Endodermal cell (in vitro differentiated cells): Measurements from ENCODE around the gene MADCAM1. TPM values are rescaled to one million over a fixed set of nuclear protein-coding genes. Genes with fewer than 3 reads are reported as not detected.

Experiments used
- DNase-seq: peaks from one replicate; pipeline ENCODE4 v3.0.0-alpha.2; 2017
- H3K27ac ChIP-seq: 2 replicates; pipeline ENCODE4 v1.5.1; 2013; ENCODE audit warnings: mild to moderate bottlenecking, low read depth, low read length, moderate library complexity
- H3K27me3 ChIP-seq: 2 replicates; pipeline ENCODE4 v1.6.1; 2013; ENCODE audit warnings: mild to moderate bottlenecking, low read length, moderate library complexity; ENCODE audit not compliant: insufficient read depth, control insufficient read depth, poor library complexity, severe bottlenecking
- H3K36me3 ChIP-seq: 2 replicates; pipeline ENCODE4 v1.7.0; 2013; ENCODE audit warnings: mild to moderate bottlenecking, low read length, moderate library complexity; ENCODE audit not compliant: control insufficient read depth, insufficient read depth
- H3K4me1 ChIP-seq: one replicate; pipeline ENCODE4 v1.7.0; 2013; ENCODE audit warnings: low read length; ENCODE audit not compliant: control insufficient read depth, insufficient read depth
- H3K4me3 ChIP-seq: 2 replicates; pipeline ENCODE4 v1.5.1; 2013; ENCODE audit warnings: mild to moderate bottlenecking, low read length, moderate library complexity
- H3K9ac ChIP-seq: 2 replicates; pipeline ENCODE4 v1.6.1; 2013; ENCODE audit warnings: mild to moderate bottlenecking, low read length, moderate library complexity; ENCODE audit not compliant: poor library complexity, severe bottlenecking; ENCODE audit errors: extremely low read depth
- H3K9me3 ChIP-seq: 2 replicates; pipeline ENCODE4 v1.6.1; 2013; ENCODE audit warnings: mild to moderate bottlenecking, low read length, moderate library complexity; ENCODE audit not compliant: control insufficient read depth
- H3K27ac Mint-ChIP-seq: 2 replicates; pipeline ENCODE4 v1.8.0; 2020; ENCODE audit warnings: mixed read lengths
- H3K27me3 Mint-ChIP-seq: 2 replicates; pipeline ENCODE4 v1.8.0; 2021; ENCODE audit warnings: mild to moderate bottlenecking, mixed read lengths; ENCODE audit not compliant: insufficient read depth
- H3K36me3 Mint-ChIP-seq: 2 replicates; pipeline ENCODE4 v1.8.0; 2020; ENCODE audit warnings: low read depth, mixed read lengths
- H3K4me1 Mint-ChIP-seq: 2 replicates; pipeline ENCODE4 v1.8.0; 2020; ENCODE audit warnings: mixed read lengths
- H3K4me3 Mint-ChIP-seq: 2 replicates; pipeline ENCODE4 v1.8.0; 2020; ENCODE audit warnings: mild to moderate bottlenecking, moderate library complexity, mixed read lengths
- H3K9me3 Mint-ChIP-seq: 2 replicates; pipeline ENCODE4 v1.8.0; 2020; ENCODE audit warnings: mild to moderate bottlenecking, mixed read lengths
- CTCF ChIP-seq: fragments of 200-600 bp; sonication (generic); conservative IDR thresholded peaks from 2 replicates; pipeline ENCODE4 v1.5.0; 2021; ENCODE audit warnings: antibody characterized with exemption, mild to moderate bottlenecking
- WGBS, 2 experiments: methylation state at CpG; one replicate each; pipeline versions ENCODE4 v1.1.5 to v1.1.7; 2013; ENCODE audit warnings: missing lambda C conversion rate in 2 of 2, mixed read lengths in 1 of 2; ENCODE audit not compliant: insufficient coverage in 1 of 2, insufficient read length in 1 of 2; 5-methylcytosine and 5-hydroxymethylcytosine counted together
- total RNA-seq, 2 donors: library from RNA; stranded (reverse); fragmentation: NEBNext Ultra II Directional in 1 of 2; extraction: Animal tissue kit (Norgen Biotek cat#: 25700) in 1 of 2; gene quantifications; 2 replicates in 1 of 2; 3 replicates in 1 of 2; pipeline ENCODE4 v1.2.1, GENCODE V29; 2021

Gene MADCAM1
- total RNA-seq, 2 donors from 2014 or later: 0.46 to 1.5 TPM

GRCh38 chr19:539429-540030, 43.2 kb downstream of the MADCAM1 start:
- no peak overlapping the region for H3K9ac ChIP-seq
- no peaks in the 10 kb centered on the region for H3K27me3 ChIP-seq
- H3K9me3 ChIP-seq: no peaks in the 10 kb centered on the region
- H3K4me3 ChIP-seq: no peak overlapping the region
- Mint-ChIP-seq H3K4me1 (no peaks in the 10 kb centered on the region), H3K27ac (no peak overlapping the region), H3K9me3 (no peaks in the 10 kb centered on the region), H3K27me3 (no peaks in the 10 kb centered on the region), H3K4me3 (no peak overlapping the region), H3K36me3 (peaks cover 21% of the 10 kb centered on the region)
- DNase-seq: no peak
- no peak overlapping the region for H3K27ac ChIP-seq
- no peak for TF ChIP-seq CTCF
- H3K36me3 ChIP-seq: peaks cover 24% of the 10 kb centered on the region
- WGBS, 2 experiments: 91 to 92% methylated on average over 16 to 30 of the region's 30 CpGs
- H3K4me1 ChIP-seq: no peaks in the 10 kb centered on the region

- H3K9me3 Mint-ChIP-seq: no peaks in the 10 kb centered on the region
- no peak overlapping the region for H3K27ac Mint-ChIP-seq
- H3K4me1 ChIP-seq: no peaks in the 10 kb centered on the region
Measured at GRCh38 chr19:540867-541637, 44.8 kb downstream of the MADCAM1 start.

GRCh38 chr19:541699-542098, 45.4 kb downstream of the MADCAM1 start:
- H3K27ac ChIP-seq: no peak overlapping the region
- Mint-ChIP-seq H3K4me3 (no peak overlapping the region), H3K27me3 (no peaks in the 10 kb centered on the region), H3K9me3 (no peaks in the 10 kb centered on the region), H3K4me1 (no peaks in the 10 kb centered on the region), H3K27ac (no peak overlapping the region), H3K36me3 (peaks cover 19% of the 10 kb centered on the region)
- peaks cover 10% of the 10 kb centered on the region for H3K36me3 ChIP-seq
- H3K27me3 ChIP-seq: no peaks in the 10 kb centered on the region
- no peaks in the 10 kb centered on the region for H3K9me3 ChIP-seq
- H3K9ac ChIP-seq: no peak overlapping the region
- DNase-seq: no peak
- no peak overlapping the region for H3K4me3 ChIP-seq
- TF ChIP-seq CTCF: no peak
- WGBS, 2 experiments: 94 to 96% methylated on average over 16 to 26 of the region's 26 CpGs
- H3K4me1 ChIP-seq: no peaks in the 10 kb centered on the region

More at GRCh38 chr19:540867-541637, 44.8 kb downstream of the MADCAM1 start:
- no peak for DNase-seq
- Mint-ChIP-seq H3K36me3 (peaks cover 20% of the 10 kb centered on the region), H3K4me3 (no peak overlapping the region), H3K4me1 (no peaks in the 10 kb centered on the region), H3K27me3 (no peaks in the 10 kb centered on the region)
- Histone ChIP-seq H3K27ac (no peak overlapping the region), H3K9me3 (no peaks in the 10 kb centered on the region), H3K27me3 (no peaks in the 10 kb centered on the region), H3K9ac (no peak overlapping the region), H3K4me3 (no peak overlapping the region), H3K36me3 (peaks cover 15% of the 10 kb centered on the region)
- TF ChIP-seq CTCF: no peak
- 93 to 95% methylated on average over 48 to 51 of the region's 51 CpGs for WGBS, 2 experiments
